Upper lobe of right lung (tissue), 1 donor: Measurements from ENCODE around the gene GALNT12. TPM values are rescaled to one million over a fixed set of nuclear protein-coding genes. Genes with fewer than 3 reads are reported as not detected.

Source experiments
- ATAC-seq: fragments of 200-7000 bp; cut with Tn5 transposase; one replicate; pipeline ENCODE4 v1.9.1; 2020; ENCODE audit warnings: mild to moderate bottlenecking, moderate library complexity
- DNase-seq: peaks from one replicate; pipeline ENCODE4 v3.0.0-alpha.2; 2020
- H3K27ac ChIP-seq: fragments of 200-600 bp; one replicate; pipeline ENCODE4 v1.8.0; 2022
- H3K27me3 ChIP-seq: fragments of 200-600 bp; one replicate; pipeline ENCODE4 v1.8.0; 2022; ENCODE audit warnings: mild to moderate bottlenecking
- H3K36me3 ChIP-seq: fragments of 200-600 bp; one replicate; pipeline ENCODE4 v1.8.0; 2022
- H3K4me1 ChIP-seq: fragments of 200-600 bp; one replicate; pipeline ENCODE4 v1.8.0; 2022
- H3K4me3 ChIP-seq: fragments of 200-600 bp; one replicate; pipeline ENCODE4 v1.8.0; 2022; ENCODE audit warnings: mild to moderate bottlenecking
- H3K9me3 ChIP-seq: fragments of 200-600 bp; one replicate; pipeline ENCODE4 v1.8.0; 2022
- CTCF ChIP-seq: fragments of 200-600 bp; IDR thresholded peaks from one replicate; pipeline ENCODE4 v1.8.0; 2022; ENCODE audit warnings: antibody characterized with exemption
- intact Hi-C: fragments of 100-400 bp; cut with DNase I; formaldehyde crosslinking; loops from one replicate; pipeline ENCODE4 v1.11.0; 2022
- total RNA-seq: library from RNA; stranded (reverse); fragmentation: NEBNext Ultra II Directional; extraction: Animal tissue kit (Norgen Biotek cat#: 25700); gene quantifications from one replicate; pipeline ENCODE4 v1.2.1, GENCODE V29; 2021
- donor health status: DM: no; HTN: yes; CAD: no; lungs with severe emphysema.

GALNT12 gene
- total RNA-seq, 1 donor from 2014 or later = 28.3 TPM

GRCh38 chr9:98870782-98871557 is 63.5 kb downstream of the GALNT12 start:
- no peak for DNase-seq
- no peak for ATAC-seq
- Histone ChIP-seq H3K27ac (no peak overlapping the region), H3K4me3 (no peak overlapping the region), H3K9me3 (no peaks in the 10 kb centered on the region), H3K4me1 (peaks cover 10% of the 10 kb centered on the region), H3K27me3 (no peaks in the 10 kb centered on the region), H3K36me3 (no peaks in the 10 kb centered on the region)
- intact Hi-C loops = no loop called here
- TF ChIP-seq CTCF = no peak

- H3K4me1 ChIP-seq = peaks cover 9% of the 10 kb centered on the region
- no peaks in the 10 kb centered on the region for H3K9me3 ChIP-seq
- DNase-seq (no peak), ATAC-seq (no peak)
- H3K36me3 ChIP-seq = no peaks in the 10 kb centered on the region
- H3K4me3 ChIP-seq = no peak overlapping the region
- TF ChIP-seq CTCF = no peak
- intact Hi-C loops = no loop called here
- H3K27ac ChIP-seq = no peak overlapping the region
- no peaks in the 10 kb centered on the region for H3K27me3 ChIP-seq
Measured at GRCh38 chr9:98871558-98872065, 64.1 kb downstream of the GALNT12 start.

- Histone ChIP-seq H3K27me3 (no peaks in the 10 kb centered on the region), H3K27ac (no peak overlapping the region), H3K9me3 (no peaks in the 10 kb centered on the region), H3K4me1 (no peaks in the 10 kb centered on the region), H3K4me3 (no peak overlapping the region), H3K36me3 (no peaks in the 10 kb centered on the region)
- DNase-seq = no peak
- no peak for TF ChIP-seq CTCF
- intact Hi-C loops = no loop called here
- ATAC-seq = no peak
Measured at GRCh38 chr9:98873526-98873925, 66.1 kb downstream of the GALNT12 start.

- Histone ChIP-seq H3K36me3 (no peaks in the 10 kb centered on the region), H3K4me1 (no peaks in the 10 kb centered on the region), H3K27me3 (no peaks in the 10 kb centered on the region), H3K27ac (no peak overlapping the region), H3K9me3 (no peaks in the 10 kb centered on the region), H3K4me3 (no peak overlapping the region)
- TF ChIP-seq CTCF = no peak
- intact Hi-C loops = no loop called here
- DNase-seq (no peak), ATAC-seq (peak; percentile 38)
Measured at GRCh38 chr9:98873951-98874371, 66.5 kb downstream of the GALNT12 start.

- Histone ChIP-seq H3K27ac (no peak overlapping the region), H3K4me3 (no peak overlapping the region), H3K36me3 (no peaks in the 10 kb centered on the region), H3K9me3 (no peaks in the 10 kb centered on the region), H3K27me3 (no peaks in the 10 kb centered on the region), H3K4me1 (peaks cover 4% of the 10 kb centered on the region)
- ATAC-seq = no peak
- DNase-seq = no peak
- no peak for TF ChIP-seq CTCF
- intact Hi-C loops = no loop called here
Measured at GRCh38 chr9:98874721-98875255, 67.3 kb downstream of the GALNT12 start.
